ENCODE results near the gene MYBPH.

Gene MYBPH

GRCh38 chr1:203161703-203162102 is 13.9 kb downstream of the MYBPH start:
- TF ChIP-seq EZH2 (optimal IDR thresholded peaks at IDR 0.05; ENCODE audit: low read depth, low read length) (no peak), EZH2phosphoT487 (IDR thresholded peaks at IDR 0.05; ENCODE audit: low read length) (no peak), CTCF (IDR thresholded peaks at IDR 0.05; ENCODE audit: low read length) (no peak)
- no peaks in the 10 kb centered on the region for H3K79me2 ChIP-seq (ENCODE audit: low read length)
- H3K9me3 ChIP-seq (replicated peaks; ENCODE audit: insufficient read depth, low read length) = no peaks in the 10 kb centered on the region
- H4K20me1 ChIP-seq (ENCODE audit: insufficient read depth, low read length) = no peaks in the 10 kb centered on the region
- H3K4me2 ChIP-seq (ENCODE audit: low read depth, low read length) = no peak overlapping the region
- H3K27me3 ChIP-seq (replicated peaks; ENCODE audit: insufficient read depth, low read length) = no peaks in the 10 kb centered on the region
- no peak overlapping the region for H3K9ac ChIP-seq (ENCODE audit: low read length)
- no peaks in the 10 kb centered on the region for H3K36me3 ChIP-seq (replicated peaks; ENCODE audit: insufficient read depth, low read length)
- H3K4me3 ChIP-seq (ENCODE audit: low read length) = no peak overlapping the region
- H2AFZ ChIP-seq (ENCODE audit: low read length) = no peak overlapping the region
- no peaks in the 10 kb centered on the region for H3K9me2 ChIP-seq (replicated peaks; ENCODE audit: insufficient read depth, low read length)
- H3F3A ChIP-seq (ENCODE audit: insufficient read depth, low read length) = no peaks in the 10 kb centered on the region
- no peak for DNase-seq
- no peak overlapping the region for H3K27ac ChIP-seq (ENCODE audit: low read length)
- peaks cover 5% of the 10 kb centered on the region; the same call in 1 of the 2 replicates for H3K4me1 ChIP-seq (ENCODE audit: low read length)

DNA sequence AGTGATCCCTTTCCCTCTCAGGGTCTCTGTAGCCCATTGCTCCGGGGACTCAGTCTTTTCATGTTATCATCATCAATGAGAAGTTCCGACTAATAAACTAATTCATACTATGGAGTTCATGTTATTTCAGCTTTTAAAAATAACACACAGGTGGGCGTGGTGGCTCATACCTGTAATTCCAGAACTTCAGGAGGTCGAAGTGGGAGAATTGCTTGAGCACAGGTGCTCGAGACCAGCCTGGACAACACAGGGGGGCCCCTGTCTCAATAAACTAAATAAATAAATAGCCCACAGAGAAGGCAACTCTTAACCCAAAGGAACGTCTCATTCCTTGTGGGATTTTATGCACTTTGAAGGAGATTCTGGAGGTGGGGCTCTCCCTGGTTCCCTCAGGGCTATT is 14.5 kb downstream of the MYBPH start:
- H2AFZ ChIP-seq (ENCODE audit: low read length) = no peak overlapping the region
- H3K9me3 ChIP-seq (replicated peaks; ENCODE audit: insufficient read depth, low read length) = no peaks in the 10 kb centered on the region
- H3K4me2 ChIP-seq (ENCODE audit: low read depth, low read length) = no peak overlapping the region
- DNase-seq = no peak
- no peaks in the 10 kb centered on the region for H3K36me3 ChIP-seq (replicated peaks; ENCODE audit: insufficient read depth, low read length)
- no peaks in the 10 kb centered on the region for H3F3A ChIP-seq (ENCODE audit: insufficient read depth, low read length)
- no peak overlapping the region for H3K9ac ChIP-seq (ENCODE audit: low read length)
- no peak for TF ChIP-seq EZH2 (optimal IDR thresholded peaks at IDR 0.05; ENCODE audit: low read depth, low read length)
- no peak for TF ChIP-seq CTCF (IDR thresholded peaks at IDR 0.05; ENCODE audit: low read length)
- no peak for TF ChIP-seq EZH2phosphoT487 (IDR thresholded peaks at IDR 0.05; ENCODE audit: low read length)
- no peaks in the 10 kb centered on the region for H3K4me1 ChIP-seq (ENCODE audit: low read length)
- H4K20me1 ChIP-seq (ENCODE audit: insufficient read depth, low read length) = no peaks in the 10 kb centered on the region
- no peaks in the 10 kb centered on the region for H3K79me2 ChIP-seq (ENCODE audit: low read length)
- H3K27ac ChIP-seq (ENCODE audit: low read length) = no peak overlapping the region
- no peaks in the 10 kb centered on the region for H3K27me3 ChIP-seq (replicated peaks; ENCODE audit: insufficient read depth, low read length)
- no peaks in the 10 kb centered on the region for H3K9me2 ChIP-seq (replicated peaks; ENCODE audit: insufficient read depth, low read length)
- no peak overlapping the region for H3K4me3 ChIP-seq (ENCODE audit: low read length)

DNA sequence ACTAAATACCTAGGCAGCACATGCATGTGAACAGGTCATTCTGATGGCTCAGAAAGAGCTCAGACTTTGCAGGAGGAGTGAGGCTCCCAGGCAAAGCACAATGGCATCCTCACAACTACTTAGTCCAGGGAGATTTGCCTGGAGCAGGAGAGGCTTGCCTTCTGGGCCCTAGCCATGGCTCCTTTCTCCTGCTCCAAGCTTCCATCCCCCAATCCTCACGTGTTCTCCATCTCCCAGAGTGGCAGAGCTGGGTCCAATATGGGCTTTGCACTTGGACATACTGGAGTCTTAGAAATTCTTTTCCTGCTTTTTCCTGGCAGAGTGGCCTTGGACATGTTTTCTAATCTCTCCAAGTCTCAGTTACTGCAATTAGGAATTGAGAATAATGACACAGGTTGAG is 15.8 kb downstream of the MYBPH start:
- no peaks in the 10 kb centered on the region for H3K9me2 ChIP-seq (replicated peaks; ENCODE audit: insufficient read depth, low read length)
- H3K27ac ChIP-seq (ENCODE audit: low read length) = no peak overlapping the region
- H3K79me2 ChIP-seq (ENCODE audit: low read length) = no peaks in the 10 kb centered on the region
- H2AFZ ChIP-seq (ENCODE audit: low read length) = no peak overlapping the region
- no peaks in the 10 kb centered on the region for H3F3A ChIP-seq (ENCODE audit: insufficient read depth, low read length)
- no peak overlapping the region for H3K4me2 ChIP-seq (ENCODE audit: low read depth, low read length)
- no peaks in the 10 kb centered on the region for H3K36me3 ChIP-seq (replicated peaks; ENCODE audit: insufficient read depth, low read length)
- no peaks in the 10 kb centered on the region for H3K27me3 ChIP-seq (replicated peaks; ENCODE audit: insufficient read depth, low read length)
- H4K20me1 ChIP-seq (ENCODE audit: insufficient read depth, low read length) = no peaks in the 10 kb centered on the region
- TF ChIP-seq EZH2phosphoT487 (IDR thresholded peaks at IDR 0.05; ENCODE audit: low read length) = no peak
- no peak for TF ChIP-seq EZH2 (optimal IDR thresholded peaks at IDR 0.05; ENCODE audit: low read depth, low read length)
- no peak overlapping the region for H3K9ac ChIP-seq (ENCODE audit: low read length)
- no peaks in the 10 kb centered on the region for H3K9me3 ChIP-seq (replicated peaks; ENCODE audit: insufficient read depth, low read length)
- no peak for DNase-seq
- no peaks in the 10 kb centered on the region for H3K4me1 ChIP-seq (ENCODE audit: low read length)
- H3K4me3 ChIP-seq (ENCODE audit: low read length) = no peak overlapping the region

GRCh38 chr1:203158960-203159665 is 16.5 kb downstream of the MYBPH start:
- DNase-seq = no peak
- TF ChIP-seq CTCF (IDR thresholded peaks at IDR 0.05; ENCODE audit: low read length) (no peak), EZH2phosphoT487 (IDR thresholded peaks at IDR 0.05; ENCODE audit: low read length) (no peak), EZH2 (optimal IDR thresholded peaks at IDR 0.05; ENCODE audit: low read depth, low read length) (no peak)

More at GRCh38 chr1:203158960-203159665, 16.5 kb downstream of the MYBPH start:
- no peaks in the 10 kb centered on the region for H3K36me3 ChIP-seq (replicated peaks; ENCODE audit: insufficient read depth, low read length)
- H3K9me2 ChIP-seq (replicated peaks; ENCODE audit: insufficient read depth, low read length) = no peaks in the 10 kb centered on the region
- no peaks in the 10 kb centered on the region for H3K27me3 ChIP-seq (replicated peaks; ENCODE audit: insufficient read depth, low read length)
- no peaks in the 10 kb centered on the region for H4K20me1 ChIP-seq (ENCODE audit: insufficient read depth, low read length)
- no peak overlapping the region for H2AFZ ChIP-seq (ENCODE audit: low read length)
- H3K9me3 ChIP-seq (replicated peaks; ENCODE audit: insufficient read depth, low read length) = no peaks in the 10 kb centered on the region
- no peaks in the 10 kb centered on the region for H3F3A ChIP-seq (ENCODE audit: insufficient read depth, low read length)
- H3K79me2 ChIP-seq (ENCODE audit: low read length) = no peaks in the 10 kb centered on the region
- H3K4me3 ChIP-seq (ENCODE audit: low read length) = no peak overlapping the region
- H3K27ac ChIP-seq (ENCODE audit: low read length) = no peak overlapping the region
- H3K4me2 ChIP-seq (ENCODE audit: low read depth, low read length) = no peak overlapping the region
- H3K9ac ChIP-seq (ENCODE audit: low read length) = no peak overlapping the region
- H3K4me1 ChIP-seq (ENCODE audit: low read length) = no peaks in the 10 kb centered on the region

Measured in MM.1S (cell line).